GM12801 (cell line): Measurements from ENCODE around the gene MTHFD1L.

ENCODE experiments used
- TF ChIP-seq, protein P1 (sequence below): IDR thresholded peaks from one replicate; pipeline ENCODE4 v1.5.1; 2011; ENCODE audit warnings: control low read depth; ENCODE audit not compliant: insufficient read length; ENCODE audit errors: extremely low read depth

Gene MTHFD1L

DNA sequence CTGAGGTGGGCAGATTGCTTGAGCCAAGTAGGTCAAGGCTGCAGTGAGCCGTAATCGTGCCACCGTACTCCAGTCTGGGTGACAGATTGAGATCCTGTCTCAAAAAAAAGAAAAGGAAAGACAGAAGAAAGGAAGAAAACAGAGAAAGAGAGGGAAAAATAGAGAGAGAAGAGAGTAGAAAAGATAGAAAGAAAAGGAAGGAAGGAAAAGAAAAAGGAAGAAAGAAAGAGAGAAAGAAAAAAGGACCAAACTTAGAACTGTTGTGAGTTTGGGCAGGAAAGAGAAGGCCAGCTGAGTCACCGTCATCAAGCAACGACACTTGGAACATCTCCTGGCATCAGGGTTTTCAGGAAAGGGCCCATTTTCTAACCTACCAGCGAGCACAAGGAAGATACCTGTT is 278.3 kb downstream of the MTHFD1L start:
- TF ChIP-seq, protein P1, sequence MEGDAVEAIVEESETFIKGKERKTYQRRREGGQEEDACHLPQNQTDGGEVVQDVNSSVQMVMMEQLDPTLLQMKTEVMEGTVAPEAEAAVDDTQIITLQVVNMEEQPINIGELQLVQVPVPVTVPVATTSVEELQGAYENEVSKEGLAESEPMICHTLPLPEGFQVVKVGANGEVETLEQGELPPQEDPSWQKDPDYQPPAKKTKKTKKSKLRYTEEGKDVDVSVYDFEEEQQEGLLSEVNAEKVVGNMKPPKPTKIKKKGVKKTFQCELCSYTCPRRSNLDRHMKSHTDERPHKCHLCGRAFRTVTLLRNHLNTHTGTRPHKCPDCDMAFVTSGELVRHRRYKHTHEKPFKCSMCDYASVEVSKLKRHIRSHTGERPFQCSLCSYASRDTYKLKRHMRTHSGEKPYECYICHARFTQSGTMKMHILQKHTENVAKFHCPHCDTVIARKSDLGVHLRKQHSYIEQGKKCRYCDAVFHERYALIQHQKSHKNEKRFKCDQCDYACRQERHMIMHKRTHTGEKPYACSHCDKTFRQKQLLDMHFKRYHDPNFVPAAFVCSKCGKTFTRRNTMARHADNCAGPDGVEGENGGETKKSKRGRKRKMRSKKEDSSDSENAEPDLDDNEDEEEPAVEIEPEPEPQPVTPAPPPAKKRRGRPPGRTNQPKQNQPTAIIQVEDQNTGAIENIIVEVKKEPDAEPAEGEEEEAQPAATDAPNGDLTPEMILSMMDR, result no peak

DNA sequence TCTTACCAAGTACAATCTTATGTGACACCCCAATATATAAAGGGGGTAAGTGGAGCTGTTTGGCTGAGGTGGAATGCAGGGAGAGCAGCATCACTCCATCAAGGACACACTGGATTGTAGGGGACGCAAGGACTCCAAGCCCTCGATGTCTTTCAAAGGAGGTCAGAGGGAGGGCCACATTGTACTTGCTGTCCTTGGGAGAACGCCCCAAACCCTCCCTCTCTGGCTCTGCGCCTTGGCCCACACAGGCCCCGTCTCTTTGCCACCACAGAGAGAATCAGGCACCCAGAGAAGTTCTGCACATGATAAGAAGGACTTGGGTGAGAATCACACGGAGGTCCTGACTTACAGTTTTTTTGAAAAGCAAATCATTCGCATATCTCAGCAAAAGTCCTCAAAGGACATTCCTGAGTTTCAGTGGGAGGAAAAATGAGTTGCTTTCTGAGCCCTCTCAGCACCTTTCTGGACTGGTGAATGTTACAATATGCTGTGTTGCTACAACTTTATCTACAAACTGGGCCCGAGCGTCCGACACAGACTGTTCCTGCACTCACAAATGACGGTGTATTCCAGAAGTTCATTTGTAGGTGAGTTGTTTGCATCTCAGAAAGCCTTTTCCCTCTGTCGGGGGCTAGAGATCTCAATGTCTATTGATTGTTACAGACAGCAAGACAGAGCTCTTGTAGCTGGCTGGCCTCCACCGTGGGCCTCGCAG is 281.8 kb downstream of the MTHFD1L start:
- TF ChIP-seq, protein P1, result no peak

DNA sequence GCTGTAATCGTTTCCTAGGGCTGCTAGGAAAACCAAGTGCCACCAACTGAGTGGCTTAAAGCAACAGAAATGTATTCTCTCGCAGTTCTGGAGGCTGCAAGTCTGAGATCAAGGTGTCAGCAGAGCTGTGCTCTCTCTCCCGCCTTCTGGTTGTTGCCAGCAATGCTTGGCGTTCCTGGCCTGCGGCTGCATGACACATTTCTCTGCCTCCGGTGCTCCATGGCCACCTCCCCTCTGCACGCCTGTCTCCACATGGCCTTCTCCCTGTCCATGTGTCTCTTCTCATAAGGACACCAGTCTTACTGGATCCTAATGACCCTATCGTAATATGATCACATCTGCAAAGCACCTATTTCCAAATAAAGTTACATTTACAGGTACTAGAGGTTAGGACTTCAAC is 282.6 kb downstream of the MTHFD1L start:
- TF ChIP-seq, protein P1, result no peak

DNA sequence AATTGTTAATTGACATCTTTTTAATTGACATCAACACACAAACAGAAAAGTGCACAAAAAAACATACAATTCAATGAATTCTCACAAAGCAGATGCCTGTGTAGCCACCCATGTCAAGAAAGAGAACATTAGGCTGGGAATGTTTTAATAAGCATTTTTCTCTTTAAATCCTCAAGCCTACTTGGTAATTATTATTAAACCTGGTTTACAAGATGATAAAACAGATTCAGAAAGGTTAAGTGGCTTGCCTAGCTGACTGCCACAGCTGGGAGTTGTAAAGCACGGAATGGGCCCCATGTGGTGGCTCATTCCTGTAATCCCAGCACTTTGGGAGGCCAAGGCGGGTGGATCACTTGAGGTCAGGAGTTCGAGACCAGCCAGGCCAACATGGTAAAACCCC is 284.3 kb downstream of the MTHFD1L start:
- TF ChIP-seq, protein P1, result no peak
